GM10266 (cell line): ENCODE data around the gene CD40.

Experiments
- DNase-seq: peaks from one replicate; pipeline ENCODE4 v3.0.0; 2012; ENCODE audit errors: extremely low spot score
- TF ChIP-seq, protein P1 (sequence below): IDR thresholded peaks from 2 replicates; pipeline ENCODE4 v1.5.1; 2012; ENCODE audit warnings: mild to moderate bottlenecking, low read depth; ENCODE audit not compliant: control insufficient read depth, insufficient read depth; ENCODE audit errors: missing control alignments

The CD40 gene

GRCh38 chr20:46108976-46109375 is 9.1 kb upstream of the CD40 start:
- TF ChIP-seq, protein P1, sequence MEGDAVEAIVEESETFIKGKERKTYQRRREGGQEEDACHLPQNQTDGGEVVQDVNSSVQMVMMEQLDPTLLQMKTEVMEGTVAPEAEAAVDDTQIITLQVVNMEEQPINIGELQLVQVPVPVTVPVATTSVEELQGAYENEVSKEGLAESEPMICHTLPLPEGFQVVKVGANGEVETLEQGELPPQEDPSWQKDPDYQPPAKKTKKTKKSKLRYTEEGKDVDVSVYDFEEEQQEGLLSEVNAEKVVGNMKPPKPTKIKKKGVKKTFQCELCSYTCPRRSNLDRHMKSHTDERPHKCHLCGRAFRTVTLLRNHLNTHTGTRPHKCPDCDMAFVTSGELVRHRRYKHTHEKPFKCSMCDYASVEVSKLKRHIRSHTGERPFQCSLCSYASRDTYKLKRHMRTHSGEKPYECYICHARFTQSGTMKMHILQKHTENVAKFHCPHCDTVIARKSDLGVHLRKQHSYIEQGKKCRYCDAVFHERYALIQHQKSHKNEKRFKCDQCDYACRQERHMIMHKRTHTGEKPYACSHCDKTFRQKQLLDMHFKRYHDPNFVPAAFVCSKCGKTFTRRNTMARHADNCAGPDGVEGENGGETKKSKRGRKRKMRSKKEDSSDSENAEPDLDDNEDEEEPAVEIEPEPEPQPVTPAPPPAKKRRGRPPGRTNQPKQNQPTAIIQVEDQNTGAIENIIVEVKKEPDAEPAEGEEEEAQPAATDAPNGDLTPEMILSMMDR = no peak
- no peak for DNase-seq

- TF ChIP-seq, protein P1 = no peak
Observed at GRCh38 chr20:46111028-46111835, 6.9 kb upstream of the CD40 start.

GRCh38 chr20:46111836-46112212 is 6.3 kb upstream of the CD40 start:
- TF ChIP-seq, protein P1 = no peak
- DNase-seq = no peak

More at GRCh38 chr20:46111028-46111835, 6.9 kb upstream of the CD40 start:
- DNase-seq = peak; percentile 50

- DNase-seq = no peak
- TF ChIP-seq, protein P1 = no peak
Observed at GRCh38 chr20:46112430-46113112, 5.5 kb upstream of the CD40 start.

DNA sequence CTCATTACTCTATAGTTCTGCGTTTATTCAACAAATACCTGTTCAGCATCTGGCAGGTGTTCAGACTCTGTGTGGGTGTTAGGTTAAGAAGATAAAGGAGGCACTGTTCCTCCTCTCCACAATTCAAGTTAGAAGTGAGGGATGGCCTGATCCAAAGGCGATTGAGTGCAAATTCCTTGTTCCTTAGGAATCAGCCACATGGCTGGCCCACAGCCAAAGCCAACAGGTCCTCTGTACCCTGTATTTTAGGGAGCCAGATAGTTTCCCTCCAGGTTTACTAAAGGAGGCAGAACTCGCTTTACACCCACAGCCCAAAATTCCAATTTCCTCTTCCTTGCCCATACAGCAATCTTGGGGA is 5.0 kb upstream of the CD40 start:
- TF ChIP-seq, protein P1 = no peak
- DNase-seq = no peak

- TF ChIP-seq, protein P1 = no peak
- DNase-seq = no peak
Observed at GRCh38 chr20:46114449-46114848, 3.7 kb upstream of the CD40 start.

- DNase-seq = peak; percentile 44
- TF ChIP-seq, protein P1 = no peak
Observed at GRCh38 chr20:46118481-46119020, 437 bp downstream of the CD40 start.
